Peyer's patch (tissue), 4 donors: ENCODE results near the gene DLAT.

ENCODE experiments used
- POLR2A ChIP-seq, 2 donors: fragments of 450-650 bp; IDR thresholded peaks; one replicate each; pipeline ENCODE4 v1.5.1; 2017; ENCODE audit warnings: antibody characterized with exemption in 2 of 2, mild to moderate bottlenecking in 2 of 2, moderate library complexity in 2 of 2
- TF ChIP-seq, protein P1 (sequence below), 6 experiments: fragments of 450-650 bp in 4 of 6; fragments of 200-600 bp in 2 of 6; sonication (generic) in 1 of 6; IDR thresholded peaks; one replicate each; pipeline ENCODE4 v1.5.1; 2017 to 2019; ENCODE audit warnings: antibody characterized with exemption in 6 of 6, mild to moderate bottlenecking in 3 of 6, moderate library complexity in 1 of 6

DNA sequence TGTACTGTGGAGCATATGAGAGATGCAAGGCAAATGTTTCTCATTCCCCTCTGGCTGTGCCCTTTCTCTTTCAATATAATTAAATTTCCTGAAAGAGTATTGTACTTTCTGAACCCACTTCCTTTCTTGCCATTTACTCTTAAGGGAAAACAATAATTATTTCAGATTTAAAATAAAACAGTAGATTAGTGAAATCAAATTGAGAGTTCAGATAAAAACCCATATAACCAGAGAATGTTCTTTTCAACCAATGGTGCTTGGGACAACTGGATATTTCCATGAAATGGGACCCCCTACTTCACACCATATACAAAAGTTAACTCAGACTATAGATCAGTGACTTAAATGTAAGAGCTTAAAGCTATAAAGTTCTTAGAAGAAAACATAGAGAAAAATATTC lies 26.1 kb upstream of the DLAT start:
- no peak for TF ChIP-seq POLR2A (IDR thresholded peaks at IDR 0.05)
- TF ChIP-seq, protein P1, sequence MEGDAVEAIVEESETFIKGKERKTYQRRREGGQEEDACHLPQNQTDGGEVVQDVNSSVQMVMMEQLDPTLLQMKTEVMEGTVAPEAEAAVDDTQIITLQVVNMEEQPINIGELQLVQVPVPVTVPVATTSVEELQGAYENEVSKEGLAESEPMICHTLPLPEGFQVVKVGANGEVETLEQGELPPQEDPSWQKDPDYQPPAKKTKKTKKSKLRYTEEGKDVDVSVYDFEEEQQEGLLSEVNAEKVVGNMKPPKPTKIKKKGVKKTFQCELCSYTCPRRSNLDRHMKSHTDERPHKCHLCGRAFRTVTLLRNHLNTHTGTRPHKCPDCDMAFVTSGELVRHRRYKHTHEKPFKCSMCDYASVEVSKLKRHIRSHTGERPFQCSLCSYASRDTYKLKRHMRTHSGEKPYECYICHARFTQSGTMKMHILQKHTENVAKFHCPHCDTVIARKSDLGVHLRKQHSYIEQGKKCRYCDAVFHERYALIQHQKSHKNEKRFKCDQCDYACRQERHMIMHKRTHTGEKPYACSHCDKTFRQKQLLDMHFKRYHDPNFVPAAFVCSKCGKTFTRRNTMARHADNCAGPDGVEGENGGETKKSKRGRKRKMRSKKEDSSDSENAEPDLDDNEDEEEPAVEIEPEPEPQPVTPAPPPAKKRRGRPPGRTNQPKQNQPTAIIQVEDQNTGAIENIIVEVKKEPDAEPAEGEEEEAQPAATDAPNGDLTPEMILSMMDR (IDR thresholded peaks at IDR 0.05): no peak
